Calu3 (cell line): ENCODE results near the gene SYT8. TPM values are rescaled to one million over a fixed set of nuclear protein-coding genes. Genes with fewer than 3 reads are reported as not detected.
"Not testable (repeated sequence)": the region's sequence is repeated elsewhere in the genome, so short reads cannot be mapped to it uniquely, and the experiment has no call there.

Source experiments
- BruUV-seq: library from RNA; stranded (reverse); fragments of 400-500 nt; replicated peaks from 2 replicates; lab custom pipeline; 2021; lab: Mats Ljungman, UMichigan
- CTCF ChIA-PET: fragments of 300-600 bp; sonication (Branson Sonifier 250); formaldehyde crosslinking; loops from one replicate; lab custom pipeline; 2022; ENCODE audit warnings: antibody characterized with exemption; lab: Charles Lee
- DNase-seq: peaks from one replicate; pipeline ENCODE4 v3.0.0; 2022
- H3K27ac Mint-ChIP-seq: one replicate; pipeline ENCODE4 v1.8.0; 2022; ENCODE audit warnings: mixed read lengths; ENCODE audit not compliant: unreplicated experiment
- H3K27me3 Mint-ChIP-seq: one replicate; pipeline ENCODE4 v1.8.0; 2022; ENCODE audit warnings: mixed read lengths; ENCODE audit not compliant: unreplicated experiment
- H3K36me3 Mint-ChIP-seq: one replicate; pipeline ENCODE4 v1.8.0; 2022; ENCODE audit warnings: mild to moderate bottlenecking, moderate library complexity, mixed read lengths; ENCODE audit not compliant: insufficient read depth, unreplicated experiment
- H3K4me1 Mint-ChIP-seq: one replicate; pipeline ENCODE4 v1.8.0; 2022; ENCODE audit warnings: mild to moderate bottlenecking, low read depth, mixed read lengths; ENCODE audit not compliant: unreplicated experiment
- H3K4me3 Mint-ChIP-seq: one replicate; pipeline ENCODE4 v1.8.0; 2022; ENCODE audit warnings: mild to moderate bottlenecking, low read depth, moderate library complexity, mixed read lengths; ENCODE audit not compliant: unreplicated experiment
- H3K9me3 Mint-ChIP-seq: one replicate; pipeline ENCODE4 v1.8.0; 2022; ENCODE audit warnings: low read depth, mixed read lengths; ENCODE audit not compliant: unreplicated experiment
- CTCF ChIP-seq: fragments of 200-600 bp; IDR thresholded peaks from one replicate; pipeline ENCODE4 v1.8.0; 2022; ENCODE audit warnings: antibody characterized with exemption; ENCODE audit not compliant: unreplicated experiment
- intact Hi-C: fragments of 100-400 bp; cut with micrococcal nuclease; formaldehyde crosslinking; loops from one replicate; pipeline ENCODE4 v1.10.0; 2022; ENCODE audit not compliant: unreplicated experiment
- total RNA-seq: library from RNA; stranded (reverse); gene quantifications from 2 replicates; pipeline ENCODE4 v1.2.3, GENCODE V29; 2022

SYT8 gene
- total RNA-seq, 1 experiment from 2014 or later: 7.1 TPM

DNA sequence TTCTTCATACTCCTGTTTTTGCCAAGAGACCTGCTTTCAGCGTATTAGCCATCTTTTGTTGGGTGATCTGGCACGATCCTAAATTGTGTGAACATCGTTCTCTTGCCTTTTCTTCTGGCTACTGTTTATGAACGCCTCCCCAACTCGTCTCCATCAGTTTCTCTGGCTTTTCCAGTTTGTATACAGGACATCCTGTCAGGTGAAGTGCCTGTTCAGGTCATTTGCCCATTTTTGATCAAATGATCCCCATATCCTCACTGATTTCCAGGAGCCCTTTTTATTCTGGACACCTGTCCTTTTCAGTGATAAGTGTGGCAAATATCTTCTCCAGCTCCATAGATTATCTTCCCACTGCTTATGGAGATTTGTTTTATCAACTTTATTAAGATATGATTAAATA, 22.5 kb upstream of the SYT8 start:
- Mint-ChIP-seq H3K27ac (no peak overlapping the region), H3K9me3 (no peaks in the 10 kb centered on the region), H3K27me3 (no peaks in the 10 kb centered on the region), H3K4me3 (no peak overlapping the region), H3K4me1 (no peaks in the 10 kb centered on the region), H3K36me3 (no peaks in the 10 kb centered on the region)
- TF ChIP-seq CTCF: no peak
- intact Hi-C loops: no loop called here
- no peak for DNase-seq
- CTCF ChIA-PET: no interaction called here
- BruUV-seq: no TSS peak

GRCh38 chr11:1812801-1813200, 22.0 kb upstream of the SYT8 start:
- Mint-ChIP-seq H3K36me3 (no peaks in the 10 kb centered on the region), H3K9me3 (no peaks in the 10 kb centered on the region), H3K27me3 (no peaks in the 10 kb centered on the region), H3K4me1 (no peaks in the 10 kb centered on the region), H3K27ac (no peak overlapping the region), H3K4me3 (no peak overlapping the region)
- CTCF ChIA-PET: no interaction called here
- TF ChIP-seq CTCF: no peak
- intact Hi-C loops: no loop called here
- no peak for DNase-seq
- BruUV-seq: no TSS peak

DNA sequence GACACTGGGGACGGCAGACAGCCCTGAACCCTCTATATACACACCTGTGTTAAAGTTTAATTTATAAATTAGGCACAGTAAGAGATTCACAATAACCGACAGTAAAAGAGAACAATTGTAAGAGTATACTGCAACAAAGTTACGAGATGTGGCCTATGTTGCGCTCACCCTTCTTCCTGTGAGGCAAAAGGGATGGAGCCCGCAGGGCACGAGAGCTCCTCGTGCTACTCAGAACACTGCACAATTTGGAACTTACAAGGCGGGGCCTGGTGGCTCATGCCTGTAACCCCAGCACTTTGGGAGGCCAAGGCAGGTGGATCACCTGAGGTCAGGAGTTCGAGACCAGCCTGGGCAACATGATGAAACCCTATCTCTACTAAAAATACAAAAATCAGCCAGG, 21.4 kb upstream of the SYT8 start:
- H3K27ac Mint-ChIP-seq, BruUV-seq, CTCF ChIA-PET, intact Hi-C loops, H3K36me3 Mint-ChIP-seq, H3K4me3 Mint-ChIP-seq, DNase-seq, H3K4me1 Mint-ChIP-seq, H3K9me3 Mint-ChIP-seq, H3K27me3 Mint-ChIP-seq: not testable (repeated sequence)

- no peaks in the 10 kb centered on the region for H3K36me3 Mint-ChIP-seq
- no TSS peak for BruUV-seq
These were observed 20.1 kb upstream of the SYT8 start for GRCh38 chr11:1814691-1815090.

More at GRCh38 chr11:1814691-1815090, 20.1 kb upstream of the SYT8 start:
- Mint-ChIP-seq H3K27ac (no peak overlapping the region), H3K9me3 (no peaks in the 10 kb centered on the region), H3K4me3 (no peak overlapping the region), H3K27me3 (no peaks in the 10 kb centered on the region), H3K4me1 (no peaks in the 10 kb centered on the region)
- intact Hi-C loops: no loop called here
- no peak for TF ChIP-seq CTCF
- DNase-seq: no peak
- CTCF ChIA-PET: no interaction called here
